SW 1271 (cell line): ENCODE measurements around the gene ZSCAN5C.
"Not testable (repeated sequence)": the region's sequence is repeated elsewhere in the genome, so short reads cannot be mapped to it uniquely, and the experiment has no call there.

Source experiments
- DNase-seq, 2 experiments: peaks; one replicate each; lab custom pipeline; 2025; lab: John Stamatoyannopoulos, UW

The ZSCAN5C gene

DNA sequence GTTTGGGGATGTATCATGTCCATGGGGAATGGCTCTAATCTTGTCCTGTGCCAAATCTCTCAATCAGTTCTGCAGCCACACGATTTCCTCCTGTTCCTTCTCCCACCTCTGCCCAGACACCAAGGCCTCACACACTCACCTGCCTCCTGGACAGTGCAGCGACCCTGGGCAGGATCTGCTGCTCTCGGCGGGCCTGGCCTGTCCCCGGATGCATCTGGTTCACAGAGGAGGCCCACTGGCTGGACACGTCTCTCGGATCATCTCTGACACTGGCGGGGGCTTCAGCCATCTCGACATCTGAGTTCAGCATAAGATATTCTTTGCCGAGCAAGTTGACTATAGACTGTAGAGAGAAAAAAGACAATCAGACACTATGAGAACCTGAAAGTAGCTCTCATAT, 10.4 kb upstream of the ZSCAN5C start:
- DNase-seq, result no peak

DNA sequence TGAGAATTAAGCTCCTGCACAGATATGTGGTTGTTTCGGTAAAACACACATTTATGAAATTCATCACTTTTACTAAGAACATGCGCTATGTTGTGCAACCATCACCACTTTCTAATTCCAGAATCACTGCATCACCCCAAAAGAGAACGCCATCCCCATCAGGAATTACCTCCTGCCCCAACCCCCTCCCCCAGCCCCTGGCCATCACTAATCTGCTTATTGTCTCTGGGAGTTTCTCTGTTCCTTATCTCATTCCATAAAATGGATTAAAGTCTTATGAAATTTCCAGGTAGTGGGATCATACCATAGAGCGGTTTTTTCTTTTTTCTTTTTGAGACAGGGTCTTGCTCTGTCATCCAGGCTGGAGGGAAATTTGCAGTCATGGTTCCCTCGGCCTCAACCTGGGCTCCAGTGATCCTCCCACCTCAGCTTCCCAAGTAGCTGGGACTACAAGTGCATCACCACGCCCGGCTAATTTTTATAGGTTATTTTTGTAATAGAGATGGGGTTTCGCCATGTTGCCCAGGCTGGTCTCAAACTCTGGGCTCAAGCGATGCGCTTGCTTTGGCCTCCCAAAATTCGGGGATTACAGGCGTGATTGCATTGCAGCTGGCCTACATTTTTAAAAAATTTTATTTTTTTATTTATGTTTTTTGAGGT, 8.0 kb upstream of the ZSCAN5C start:
- no peak for DNase-seq

DNA sequence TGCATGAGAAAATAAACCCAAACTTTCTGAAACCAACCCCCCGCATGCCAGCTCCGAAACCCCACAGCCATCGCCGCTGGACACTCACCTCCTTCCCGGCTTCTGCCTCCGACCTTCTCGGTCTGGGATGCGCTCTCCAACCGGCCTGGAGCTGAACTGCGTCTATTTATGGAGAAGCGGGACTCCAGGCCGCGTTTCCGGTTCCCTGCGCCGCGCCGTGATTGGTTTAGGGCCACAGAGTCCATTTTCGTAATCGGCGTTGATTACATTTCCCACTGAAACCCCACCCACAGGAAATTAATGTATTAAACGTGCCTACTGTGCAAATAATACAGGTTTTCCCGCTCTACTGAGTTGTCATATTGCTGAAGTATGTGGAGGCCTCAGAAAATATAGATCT, 4.4 kb upstream of the ZSCAN5C start, which contains the start of gene ZSCAN5B:
ZSCAN5B (minus strand) TSS at position 138 of the 400 bp plus-strand sequence. CDS start 4,731 bp downstream, outside the sequence.
- not testable (repeated sequence) for DNase-seq

DNA sequence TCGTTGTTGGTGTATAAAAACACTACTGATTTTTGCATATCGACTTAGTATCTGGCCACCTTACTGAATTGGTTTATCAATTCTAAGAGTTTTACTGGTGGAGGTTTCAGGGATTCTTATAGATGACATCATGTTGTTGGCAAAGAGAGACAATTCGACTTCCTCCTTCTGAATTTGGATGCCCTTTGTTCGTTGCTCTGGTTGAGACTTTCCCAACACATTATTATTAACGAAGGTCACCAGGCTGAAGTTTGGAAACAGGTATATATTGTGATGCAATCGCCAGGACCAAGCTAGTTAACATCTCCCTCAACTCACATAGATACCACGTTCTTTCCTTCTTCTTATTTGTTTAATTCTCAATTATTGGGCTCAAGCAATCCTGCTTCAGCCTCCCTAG, 2.4 kb upstream of the ZSCAN5C start:
- DNase-seq, result no peak

DNA sequence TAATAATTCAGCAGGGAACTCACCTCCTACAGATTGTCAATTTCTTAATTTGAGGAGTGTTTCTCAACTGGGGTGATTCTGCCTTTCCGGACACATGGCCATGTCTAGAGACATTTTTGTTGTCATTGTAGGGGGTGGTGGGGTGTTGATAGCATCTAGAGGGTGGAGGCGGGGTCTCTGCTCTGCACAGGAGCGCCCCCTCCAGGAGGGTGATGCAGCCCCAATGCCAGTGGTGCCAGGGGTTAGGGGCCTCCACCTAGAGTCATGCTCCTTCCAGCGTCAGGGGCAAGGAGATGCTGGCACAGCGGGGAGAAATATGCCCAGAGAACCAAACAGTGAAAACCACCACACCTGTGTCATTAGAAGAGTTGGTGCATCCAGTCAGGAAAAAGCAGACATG, 5.5 kb downstream of the ZSCAN5C start:
- not testable (repeated sequence) for DNase-seq

DNA sequence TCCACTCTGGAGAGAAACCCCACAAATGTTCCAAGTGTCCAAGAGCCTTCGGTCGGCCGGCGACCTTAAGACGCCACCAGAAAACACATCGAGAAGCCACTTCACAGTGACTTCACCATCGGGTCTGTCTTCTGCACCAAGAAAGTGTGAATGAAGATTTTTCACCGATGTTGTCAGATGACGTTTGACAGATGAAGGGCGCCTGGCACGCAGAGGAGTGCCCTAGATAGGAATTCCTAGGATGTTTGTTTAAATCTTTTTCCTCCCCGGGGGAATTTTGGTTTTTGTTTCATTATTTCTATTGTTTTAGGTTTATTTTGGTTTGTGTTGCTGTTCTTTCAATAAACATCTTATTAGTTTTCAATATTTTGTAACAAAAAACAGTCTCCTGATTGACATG, 7.0 kb downstream of the ZSCAN5C start:
- no peak for DNase-seq

DNA sequence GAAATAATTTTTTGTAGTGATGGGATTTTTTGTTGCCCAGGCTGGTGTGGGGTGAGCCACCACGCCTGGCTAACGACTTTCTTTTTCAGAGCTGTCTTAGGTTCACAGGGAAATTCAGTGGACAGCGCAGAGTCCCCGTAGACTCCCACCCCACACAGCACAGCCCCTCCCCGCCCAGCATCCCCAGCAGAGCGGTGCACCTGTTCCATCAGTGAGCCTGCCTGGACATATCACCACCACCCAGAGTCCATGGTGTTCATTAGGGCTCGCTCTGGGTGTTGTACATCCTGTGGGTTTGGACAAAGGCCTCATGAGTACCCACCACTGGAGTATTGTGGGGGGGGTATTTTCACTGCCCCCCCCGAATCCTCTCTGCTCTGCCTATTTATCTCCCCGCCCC, 8.0 kb downstream of the ZSCAN5C start:
- DNase-seq, result not testable (repeated sequence)

DNA sequence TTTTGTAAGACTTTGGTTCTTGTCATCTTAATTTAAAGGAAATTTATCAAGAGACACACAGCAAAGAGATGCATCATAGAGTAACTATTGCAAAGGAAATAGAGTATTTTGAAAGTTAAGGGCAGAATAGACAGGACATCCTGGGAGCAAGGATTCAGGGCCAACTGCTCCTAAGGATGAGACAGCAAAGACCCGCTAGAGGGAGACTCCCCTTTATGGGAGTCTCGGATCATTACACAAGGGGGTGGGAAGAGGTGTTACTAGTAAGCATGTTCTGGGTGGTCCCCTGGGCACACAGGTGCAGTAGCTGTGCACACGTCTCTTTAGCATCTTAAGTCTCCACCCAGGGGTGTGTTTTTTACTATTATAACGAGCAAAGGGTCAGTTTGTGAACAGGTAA, 9.6 kb downstream of the ZSCAN5C start:
- no peak for DNase-seq

DNA sequence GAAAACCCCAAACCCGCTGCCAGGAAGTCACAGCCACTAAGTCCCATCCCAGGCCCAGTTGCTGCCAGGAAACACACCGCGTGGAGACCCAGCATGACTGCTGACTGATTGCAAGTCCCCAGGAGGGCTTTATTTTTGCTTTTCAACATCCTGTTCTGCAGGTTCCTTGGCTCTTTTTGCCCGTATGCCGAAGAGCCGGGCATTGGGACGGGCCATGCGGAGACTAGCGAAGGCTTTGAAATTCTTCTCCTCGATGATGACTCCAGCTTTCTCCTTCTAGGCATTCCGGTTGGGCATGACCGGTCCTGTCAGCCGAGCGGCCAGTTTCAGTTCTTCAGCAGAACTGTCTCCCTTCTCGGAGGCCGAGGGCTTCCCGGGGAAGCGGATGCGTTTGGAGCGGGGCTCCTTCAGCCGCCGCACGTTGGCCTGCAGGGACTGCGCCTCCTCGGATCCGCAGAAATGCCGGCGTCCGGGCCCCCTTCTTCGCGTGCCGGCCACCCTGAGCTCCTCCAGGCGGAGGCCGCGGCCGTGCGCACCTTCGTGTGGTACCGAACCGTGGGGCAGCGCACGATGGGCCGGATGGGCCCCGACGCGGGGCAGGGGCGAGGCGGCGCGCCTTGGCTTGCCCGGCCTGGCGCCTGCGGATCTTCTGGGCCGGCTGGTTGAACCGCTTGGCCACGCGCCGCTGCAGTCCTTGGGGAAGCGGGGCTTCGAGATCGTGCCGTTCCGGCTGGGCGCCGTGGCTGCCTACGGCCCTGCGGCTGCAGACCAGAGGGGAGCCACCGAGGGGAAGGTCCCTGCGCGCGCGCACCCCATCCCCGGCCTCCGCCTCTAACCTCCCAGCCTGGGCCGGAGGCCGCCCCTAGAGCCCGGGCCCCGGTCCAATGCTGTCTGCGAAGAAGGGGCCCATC, 15.2 kb downstream of the ZSCAN5C start:
- DNase-seq, result no peak

DNA sequence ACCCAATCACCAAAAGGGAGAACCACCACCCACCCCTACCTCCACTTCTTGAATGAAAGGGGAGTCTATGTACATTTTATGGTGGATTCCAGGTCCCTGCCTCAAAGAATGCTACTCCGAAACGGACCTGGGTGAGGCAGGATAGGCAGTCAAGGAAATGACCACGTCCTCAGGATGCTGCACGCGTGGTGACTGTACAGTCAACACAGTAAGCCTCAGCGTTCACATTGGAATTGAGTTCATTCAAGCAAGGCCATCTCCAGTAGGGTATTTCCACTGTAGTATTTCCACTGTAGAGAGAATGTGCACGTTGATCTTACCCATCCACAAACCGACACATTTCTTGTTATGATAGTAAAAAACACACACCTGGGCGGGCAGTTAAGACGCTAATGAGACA, 16.9 kb downstream of the ZSCAN5C start:
- DNase-seq, result no peak

DNA sequence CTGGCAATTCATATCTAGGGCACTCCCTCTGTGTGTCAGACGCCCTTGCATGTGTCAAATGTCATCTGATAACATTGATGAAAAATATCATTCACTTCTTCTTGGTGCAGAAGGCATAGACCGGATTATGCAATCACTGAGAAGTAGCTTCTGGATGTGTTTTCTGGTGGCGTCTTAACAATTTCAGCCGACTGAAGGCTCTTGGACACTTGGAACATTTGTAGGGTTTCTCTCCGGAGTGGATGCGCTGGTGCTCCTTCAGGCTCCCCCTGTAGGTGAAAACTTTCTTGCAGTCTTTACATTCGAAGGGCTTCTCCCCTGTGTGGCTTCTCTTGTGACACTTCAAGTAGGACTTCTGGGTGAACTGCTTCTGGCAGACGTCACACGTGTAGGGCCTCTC, 19.4 kb downstream of the ZSCAN5C start:
- not testable (repeated sequence) for DNase-seq

DNA sequence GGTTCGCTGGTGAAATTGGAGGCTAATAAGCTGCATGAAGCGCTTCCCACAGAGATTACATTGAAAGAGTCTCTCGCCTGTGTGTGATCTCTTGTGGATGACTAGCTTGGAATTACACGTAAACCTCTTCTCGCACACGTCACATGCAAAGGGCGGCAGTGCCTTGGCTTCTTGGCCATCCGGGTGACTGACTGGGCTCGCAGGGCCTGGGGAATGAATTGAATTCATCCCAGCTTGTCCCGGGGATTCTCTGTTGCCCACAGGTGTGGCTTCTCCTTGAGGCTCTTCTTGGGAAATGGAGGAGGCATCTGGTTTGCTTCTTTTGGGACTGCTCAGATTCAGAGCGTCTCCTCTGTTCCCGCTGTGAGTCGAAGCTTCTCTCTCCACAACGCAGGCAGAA, 19.8 kb downstream of the ZSCAN5C start:
- no peak for DNase-seq

DNA sequence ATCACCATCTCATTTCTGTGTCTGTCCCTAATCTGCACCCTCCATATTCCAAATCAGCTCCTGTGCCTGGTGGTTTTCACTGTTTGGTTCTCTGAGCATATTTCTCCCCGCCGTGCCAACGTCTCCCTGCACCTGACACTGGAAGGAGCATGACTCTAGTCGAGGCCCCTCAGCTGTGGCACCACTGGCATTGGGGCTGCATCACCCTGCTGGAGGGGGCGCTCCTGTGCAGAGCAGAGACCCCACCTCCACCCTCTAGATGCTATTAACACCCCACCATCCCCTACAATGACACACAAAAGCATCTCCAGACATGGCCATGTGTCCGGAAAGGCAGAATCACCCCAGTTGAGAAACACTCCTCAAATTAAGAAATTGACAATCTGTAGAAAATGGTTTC, 20.8 kb downstream of the ZSCAN5C start:
- no peak for DNase-seq

DNA sequence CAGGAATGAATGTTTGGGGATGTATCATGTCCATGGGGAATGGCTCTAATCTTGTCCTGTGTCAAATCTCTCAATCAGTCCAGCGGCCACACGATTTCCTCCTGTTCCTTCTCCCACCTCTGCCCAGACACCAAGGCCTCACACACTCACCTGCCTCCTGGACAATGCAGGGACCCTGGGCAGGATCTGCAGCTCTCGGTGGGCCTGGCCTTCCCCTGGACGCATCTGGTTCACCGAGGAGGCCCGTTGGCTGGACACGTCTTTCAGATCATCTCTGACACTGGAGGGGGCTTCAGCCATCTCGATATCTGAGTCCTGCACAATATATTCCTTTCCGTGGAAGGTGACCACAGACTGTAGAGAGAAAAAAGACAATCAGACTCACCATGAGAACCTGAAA, 21.4 kb downstream of the ZSCAN5C start:
- no peak for DNase-seq

DNA sequence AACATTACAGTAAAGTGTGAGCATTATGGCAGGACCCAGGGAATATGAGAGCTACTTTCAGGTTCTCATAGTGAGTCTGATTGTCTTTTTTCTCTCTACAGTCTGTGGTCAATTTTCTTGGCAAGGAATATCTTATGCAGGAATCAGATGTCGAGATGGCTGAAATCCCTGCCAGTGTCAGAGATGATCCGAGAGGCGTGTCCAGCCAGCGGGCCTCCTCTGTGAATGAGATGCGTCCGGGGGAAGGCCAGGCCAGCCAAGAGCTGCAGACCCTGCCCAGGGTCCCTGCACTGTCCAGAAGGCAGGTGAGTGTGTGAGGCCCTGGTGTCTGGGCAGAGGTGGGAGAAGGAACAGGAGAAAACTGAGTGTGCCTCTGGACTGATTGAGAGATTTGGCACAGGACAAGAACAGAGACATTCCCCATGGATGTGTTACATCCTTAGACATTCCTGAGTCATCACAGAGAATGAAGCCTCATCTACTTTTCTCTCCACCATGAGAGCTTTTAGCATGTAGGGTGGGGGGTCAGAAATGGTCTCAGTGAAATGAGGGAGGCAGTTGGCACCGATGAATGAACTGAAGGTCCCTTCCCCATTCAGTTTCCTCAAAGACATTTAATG, 43.2 kb downstream of the ZSCAN5C start:
- DNase-seq, result no peak

DNA sequence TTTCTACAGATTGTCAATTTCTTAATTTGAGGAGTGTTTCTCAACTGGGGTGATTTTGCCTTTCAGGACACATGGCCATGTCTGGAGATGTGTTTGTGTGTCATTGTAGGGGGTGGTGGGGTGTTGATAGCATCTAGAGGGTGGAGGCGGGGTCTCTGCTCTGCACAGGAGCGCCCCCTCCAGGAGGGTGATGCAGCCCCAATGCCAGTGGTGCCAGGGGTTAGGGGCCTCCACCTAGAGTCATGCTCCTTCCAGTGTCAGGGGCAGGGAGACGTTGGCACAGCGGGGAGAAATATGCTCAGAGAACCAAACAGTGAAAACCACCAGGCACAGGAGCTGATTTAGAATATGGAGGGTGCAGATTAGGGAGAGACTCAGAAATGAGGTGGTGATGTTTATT, 43.7 kb downstream of the ZSCAN5C start:
- DNase-seq, result not testable (repeated sequence)

DNA sequence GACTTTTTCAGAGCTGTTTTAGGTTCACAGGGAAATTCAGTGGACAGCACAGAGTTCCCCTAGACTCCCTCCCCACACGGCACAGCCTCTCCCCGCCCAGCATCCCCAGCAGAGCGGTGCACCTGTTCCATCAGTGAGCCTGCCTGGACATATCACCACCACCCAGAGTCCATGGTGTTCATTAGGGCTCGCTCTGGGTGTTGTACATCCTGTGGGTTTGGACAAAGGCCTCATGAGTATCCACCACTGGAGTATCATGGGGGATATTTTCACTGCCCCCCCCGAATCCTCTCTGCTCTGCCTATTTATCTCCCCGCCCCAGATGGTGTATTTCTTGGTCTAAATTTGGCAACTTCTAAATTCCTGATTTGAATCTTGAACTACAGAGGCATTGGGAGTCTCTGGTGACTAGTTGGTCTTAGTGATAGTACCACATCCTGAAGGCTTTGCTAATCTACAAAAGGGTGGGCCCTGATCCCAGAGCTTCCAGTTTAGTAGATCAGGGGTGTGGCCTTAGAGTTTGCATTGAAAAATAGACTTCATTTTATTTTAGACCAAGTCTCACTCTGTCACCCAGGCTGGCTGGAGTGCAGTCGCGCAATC, 46.8 kb downstream of the ZSCAN5C start:
- DNase-seq, result not testable (repeated sequence)

DNA sequence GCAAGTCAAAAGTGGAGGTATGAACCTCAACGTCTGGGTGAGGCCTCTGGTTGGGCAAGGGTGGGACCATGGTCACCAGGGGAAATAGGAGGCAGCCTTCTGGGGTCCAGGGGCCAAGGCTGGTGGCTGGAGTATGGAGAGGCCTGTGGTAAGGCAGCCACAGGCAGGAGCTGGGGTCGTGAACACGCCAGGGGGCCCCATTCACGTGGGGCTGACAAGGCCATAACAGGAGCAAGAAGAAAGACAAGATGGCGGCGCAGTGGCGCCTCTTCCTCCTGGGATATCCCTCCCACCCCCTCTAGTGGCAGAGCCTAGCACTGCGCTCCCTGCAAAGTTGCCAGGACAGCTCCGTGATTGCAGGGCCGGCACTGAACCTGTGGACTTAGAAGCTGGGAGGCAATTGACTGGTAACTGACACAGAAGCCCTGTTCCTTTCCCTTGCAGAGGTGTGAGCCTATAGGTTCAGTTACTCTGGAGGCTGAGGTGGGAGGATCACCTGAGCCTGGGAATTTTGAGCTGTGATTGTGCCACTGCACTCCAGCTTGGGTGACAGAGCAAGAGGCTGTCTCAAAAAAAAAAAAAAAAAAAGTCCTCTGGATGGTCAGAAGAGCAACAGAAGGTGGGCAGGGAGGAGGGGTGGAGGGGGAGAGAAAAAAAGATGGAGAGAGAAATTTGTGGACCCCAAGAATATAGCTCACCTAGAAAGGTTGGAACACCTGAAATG, 50.8 kb downstream of the ZSCAN5C start:
- peak; percentile 4 to 10 for DNase-seq

DNA sequence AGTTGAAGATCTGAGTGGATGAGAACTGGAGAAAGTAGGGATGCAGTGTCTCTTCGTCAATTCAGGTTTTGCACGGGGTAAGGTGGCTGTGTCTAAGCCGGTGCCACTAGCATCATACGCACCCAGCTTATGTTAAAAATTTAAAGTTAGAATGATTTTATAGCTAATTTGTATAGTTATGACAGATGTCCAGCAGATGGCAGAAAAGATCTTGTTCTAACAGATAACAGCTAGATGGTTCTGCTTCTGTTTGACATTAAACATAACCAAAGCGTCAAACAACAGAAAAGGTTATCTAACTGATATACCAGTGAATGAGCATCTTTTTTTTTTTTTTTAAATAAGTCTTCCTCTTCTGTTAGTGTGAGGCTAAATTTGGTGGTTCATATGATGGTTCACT, 51.7 kb downstream of the ZSCAN5C start:
- DNase-seq, result peak in 1 of 2 experiments; percentile 48

DNA sequence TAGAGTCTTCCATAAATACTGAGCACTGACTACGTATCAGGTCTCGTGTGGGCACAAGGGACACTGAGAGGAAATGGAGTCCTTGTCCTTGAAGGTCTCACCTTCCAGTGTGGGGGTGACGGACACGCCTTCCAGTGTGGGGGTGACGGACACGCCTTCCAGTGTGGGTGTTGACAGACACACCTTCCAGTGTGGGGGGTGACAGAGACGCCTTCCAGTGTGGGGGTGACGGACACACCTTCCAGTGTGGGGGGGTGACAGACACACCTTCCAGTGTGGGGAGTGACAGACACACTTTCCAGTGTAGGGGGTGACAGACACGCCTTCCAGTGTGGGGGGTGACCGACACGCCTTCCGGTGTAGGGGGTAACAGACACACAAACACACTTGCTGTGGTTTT, 56.2 kb downstream of the ZSCAN5C start:
- DNase-seq, result no peak
